Tibial artery (tissue), 4 donors: Measurements from ENCODE around the gene ODAD2.

ENCODE experiments used
- DNase-seq, 2 donors: peaks; one replicate each; pipeline ENCODE4 v3.0.0-alpha.2; 2019
- H3K27ac ChIP-seq, 2 donors: fragments of 200-600 bp; sonication (generic) in 1 of 2; 1 replicate in 1 of 2; 2 replicates in 1 of 2; pipeline ENCODE4 v1.5.1; 2018 to 2019; ENCODE audit warnings: mild to moderate bottlenecking in 1 of 2
- H3K27me3 ChIP-seq, 2 donors: fragments of 200-600 bp; sonication (generic) in 1 of 2; one replicate each; pipeline versions ENCODE4 v1.5.1 to v1.6.0; 2016 to 2019
- H3K36me3 ChIP-seq, 3 donors: fragments of 200-600 bp; sonication (generic) in 2 of 3; one replicate each; pipeline ENCODE4 v1.5.1; 2016 to 2019; ENCODE audit warnings: mild to moderate bottlenecking in 2 of 3
- H3K4me1 ChIP-seq, 4 donors: fragments of 200-600 bp; sonication (generic) in 2 of 4; 1 replicate in 3 of 4; 2 replicates in 1 of 4; pipeline ENCODE4 v1.5.1; 2016 to 2019
- H3K4me3 ChIP-seq, 2 donors: fragments of 200-600 bp; sonication (generic) in 1 of 2; 1 replicate in 1 of 2; 2 replicates in 1 of 2; pipeline ENCODE4 v1.5.1; 2018 to 2019; ENCODE audit warnings: mild to moderate bottlenecking in 2 of 2
- H3K9me3 ChIP-seq, 3 donors: fragments of 200-600 bp; sonication (generic) in 1 of 3; one replicate each; pipeline ENCODE4 v1.5.1; 2016 to 2019
- CTCF ChIP-seq, 2 experiments: fragments of 200-600 bp in 1 of 2; fragments of 450-650 bp in 1 of 2; IDR thresholded peaks; one replicate each; pipeline ENCODE4 v1.5.1; 2017 to 2019; ENCODE audit warnings: antibody characterized with exemption in 2 of 2, mild to moderate bottlenecking in 1 of 2, moderate library complexity in 1 of 2
- intact Hi-C: fragments of 100-400 bp; cut with DNase I; formaldehyde crosslinking; loops from one replicate; pipeline ENCODE4 v1.15.0; 2023; ENCODE audit warnings: low total_unique reads

ODAD2 gene

GRCh38 chr10:27794157-27794556 lies 204.7 kb downstream of the ODAD2 start:
- Histone ChIP-seq H3K4me3 (no peak overlapping the region), H3K4me1 (peaks cover 0 to 27% (median 0%) of the 10 kb centered on the region in 4 donors), H3K27me3 (no peaks in the 10 kb centered on the region), H3K36me3 (no peaks in the 10 kb centered on the region), H3K27ac (no peak overlapping the region), H3K9me3 (no peaks in the 10 kb centered on the region)
- no peak for TF ChIP-seq CTCF (IDR thresholded peaks at IDR 0.05)
- intact Hi-C loops: no loop called here
- DNase-seq: no peak

GRCh38 chr10:27792216-27792615 lies 206.7 kb downstream of the ODAD2 start:
- no peak overlapping the region for H3K4me3 ChIP-seq
- H3K36me3 ChIP-seq: no peaks in the 10 kb centered on the region
- intact Hi-C loops: no loop called here
- H3K27ac ChIP-seq: peak overlapping the region in 1 of 2 donors; percentile 21
- H3K9me3 ChIP-seq: no peaks in the 10 kb centered on the region
- H3K27me3 ChIP-seq: no peaks in the 10 kb centered on the region
- no peak for TF ChIP-seq CTCF (IDR thresholded peaks at IDR 0.05)
- no peak for DNase-seq
- H3K4me1 ChIP-seq: peaks cover 0 to 27% (median 0%) of the 10 kb centered on the region in 4 donors

- DNase-seq: no peak
- Histone ChIP-seq H3K9me3 (no peaks in the 10 kb centered on the region), H3K27me3 (no peaks in the 10 kb centered on the region), H3K36me3 (no peaks in the 10 kb centered on the region), H3K4me3 (no peak overlapping the region), H3K27ac (peak overlapping the region; percentile 23 to 52), H3K4me1 (peaks cover 0 to 33% (median 14%) of the 10 kb centered on the region in 4 donors)
- intact Hi-C loops: loop anchor here (10.0 kb wide), 1 partner anchor 51 kb away; no protein-coding TSS in a partner anchor
- no peak for TF ChIP-seq CTCF (IDR thresholded peaks at IDR 0.05)
Measured at GRCh38 chr10:27784272-27784671, 214.6 kb downstream of the ODAD2 start.

GRCh38 chr10:27783660-27784059 lies 215.2 kb downstream of the ODAD2 start:
- no peak overlapping the region for H3K4me3 ChIP-seq
- H3K9me3 ChIP-seq: no peaks in the 10 kb centered on the region
- H3K27ac ChIP-seq: peak overlapping the region in 1 of 2 donors; percentile 52
- H3K36me3 ChIP-seq: no peaks in the 10 kb centered on the region
- peak; percentile 49 to 57 for TF ChIP-seq CTCF (IDR thresholded peaks at IDR 0.05)
- intact Hi-C loops: loop anchor here (10.0 kb wide), 1 partner anchor 51 kb away; no protein-coding TSS in a partner anchor
- DNase-seq: peak in 1 of 2 donors; percentile 27
- H3K27me3 ChIP-seq: no peaks in the 10 kb centered on the region
- H3K4me1 ChIP-seq: peaks cover 0 to 33% (median 14%) of the 10 kb centered on the region in 4 donors

- Histone ChIP-seq H3K36me3 (no peaks in the 10 kb centered on the region), H3K4me1 (peaks cover 0 to 28% (median 11%) of the 10 kb centered on the region in 4 donors), H3K4me3 (no peak overlapping the region), H3K27me3 (no peaks in the 10 kb centered on the region), H3K9me3 (no peaks in the 10 kb centered on the region), H3K27ac (peak overlapping the region in 1 of 2 donors; percentile 35)
- no peak for DNase-seq
- TF ChIP-seq CTCF (IDR thresholded peaks at IDR 0.05): no peak
- intact Hi-C loops: loop anchor here (10.0 kb wide), 1 partner anchor 55 kb away; no protein-coding TSS in a partner anchor
Measured at GRCh38 chr10:27779462-27780015, 219.3 kb downstream of the ODAD2 start.
